Measurements from ENCODE around the gene SPATS2.

SPATS2 gene

GRCh38 chr12:49347311-49348193 is 19.7 kb upstream of the SPATS2 start:
- peak; percentile 97 to 98 for DNase-seq (ENCODE audit: low read depth in 1 of 2, low spot score in 1 of 2)
- in situ Hi-C loops (cut with HindIII; ENCODE audit: low pct_unique_long_range_greater_than_20kb, low sequenced_read_pairs): no loop called here
- TF ChIP-seq JUND (IDR thresholded peaks at IDR 0.05; ENCODE audit: low read depth): no peak

DNA sequence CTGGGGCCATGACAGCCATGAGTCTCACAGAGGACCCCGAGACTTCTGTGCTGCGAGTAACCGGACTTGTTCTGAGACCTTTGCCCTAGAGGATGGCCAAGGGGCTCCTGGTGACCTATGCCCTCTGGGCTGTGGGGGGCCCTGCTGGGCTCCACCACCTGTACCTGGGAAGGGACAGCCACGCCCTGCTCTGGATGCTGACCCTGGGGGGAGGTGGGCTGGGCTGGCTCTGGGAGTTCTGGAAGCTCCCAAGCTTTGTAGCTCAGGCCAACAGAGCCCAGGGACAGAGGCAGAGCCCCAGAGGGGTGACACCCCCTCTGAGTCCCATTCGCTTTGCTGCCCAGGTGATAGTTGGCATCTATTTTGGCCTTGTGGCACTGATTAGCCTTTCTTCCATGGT is 18.5 kb upstream of the SPATS2 start:
- TF ChIP-seq JUND (IDR thresholded peaks at IDR 0.05; ENCODE audit: low read depth): no peak
- in situ Hi-C loops (cut with HindIII; ENCODE audit: low pct_unique_long_range_greater_than_20kb, low sequenced_read_pairs): no loop called here
- DNase-seq (ENCODE audit: low read depth in 1 of 2, low spot score in 1 of 2): no peak

DNA sequence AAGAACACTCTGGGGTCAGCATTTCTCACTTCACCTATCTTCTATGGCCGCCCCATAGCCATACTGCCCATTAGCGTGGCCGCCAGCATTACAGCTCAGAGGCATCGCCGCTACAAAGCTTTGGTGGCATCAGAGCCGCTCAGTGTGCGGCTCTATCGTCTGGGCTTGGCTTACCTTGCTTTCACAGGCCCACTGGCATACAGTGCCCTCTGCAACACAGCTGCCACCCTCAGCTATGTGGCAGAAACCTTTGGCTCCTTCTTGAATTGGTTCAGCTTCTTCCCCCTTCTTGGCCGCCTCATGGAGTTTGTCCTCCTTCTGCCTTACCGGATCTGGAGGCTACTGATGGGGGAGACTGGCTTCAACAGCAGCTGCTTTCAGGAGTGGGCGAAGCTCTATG is 18.0 kb upstream of the SPATS2 start:
- in situ Hi-C loops (cut with HindIII; ENCODE audit: low pct_unique_long_range_greater_than_20kb, low sequenced_read_pairs): no loop called here
- TF ChIP-seq JUND (IDR thresholded peaks at IDR 0.05; ENCODE audit: low read depth): no peak
- DNase-seq (ENCODE audit: low read depth in 1 of 2, low spot score in 1 of 2): no peak

DNA sequence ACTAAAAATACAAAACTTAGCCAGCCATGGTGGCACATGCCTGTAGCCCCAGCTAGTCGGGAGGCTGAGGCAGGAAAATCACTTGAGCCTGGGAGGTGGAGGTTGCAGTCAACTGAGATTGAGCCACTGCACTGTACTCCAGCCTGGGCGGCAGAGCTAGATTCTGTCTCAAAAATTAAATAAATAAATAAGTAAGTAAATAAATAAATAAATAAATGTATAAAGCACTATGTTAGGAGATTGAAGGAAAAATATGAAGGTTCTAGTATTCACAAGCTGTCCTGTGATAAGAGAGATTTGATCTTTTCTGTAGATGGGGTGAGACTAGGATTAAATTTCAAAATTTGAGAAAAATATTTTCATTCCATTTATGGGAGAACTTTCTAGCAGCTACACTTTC is 14.9 kb upstream of the SPATS2 start:
- DNase-seq (ENCODE audit: low read depth in 1 of 2, low spot score in 1 of 2): no peak
- no peak for TF ChIP-seq JUND (IDR thresholded peaks at IDR 0.05; ENCODE audit: low read depth)
- in situ Hi-C loops (cut with HindIII; ENCODE audit: low pct_unique_long_range_greater_than_20kb, low sequenced_read_pairs): no loop called here

DNA sequence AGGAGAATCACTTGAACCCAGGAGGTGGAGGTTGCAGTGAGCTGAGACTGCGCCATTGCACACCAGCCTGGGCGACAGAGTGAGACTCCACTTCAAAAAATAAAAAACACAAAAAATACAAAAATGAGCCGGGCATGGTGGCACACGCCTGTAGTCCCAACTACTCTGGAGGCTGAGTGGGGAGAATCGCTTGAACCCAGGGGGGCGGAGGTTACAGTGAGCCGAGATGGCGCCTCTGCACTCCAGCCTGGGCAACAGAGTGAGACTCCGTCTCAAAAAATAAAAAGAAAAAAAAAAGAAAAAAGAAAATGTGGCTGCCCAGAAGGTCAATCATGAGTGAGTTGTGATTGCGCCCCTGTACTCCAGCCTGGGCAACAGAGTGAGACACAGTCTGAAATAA is 11.3 kb upstream of the SPATS2 start:
- TF ChIP-seq JUND (IDR thresholded peaks at IDR 0.05; ENCODE audit: low read depth): no peak
- DNase-seq (ENCODE audit: low read depth in 1 of 2, low spot score in 1 of 2): no peak
- in situ Hi-C loops (cut with HindIII; ENCODE audit: low pct_unique_long_range_greater_than_20kb, low sequenced_read_pairs): no loop called here

GRCh38 chr12:49357103-49357678 is 10.1 kb upstream of the SPATS2 start:
- in situ Hi-C loops (cut with HindIII; ENCODE audit: low pct_unique_long_range_greater_than_20kb, low sequenced_read_pairs): no loop called here
- TF ChIP-seq JUND (IDR thresholded peaks at IDR 0.05; ENCODE audit: low read depth): no peak
- peak in 1 of 2 experiments; percentile 54 for DNase-seq (ENCODE audit: low read depth in 1 of 2, low spot score in 1 of 2)

DNA sequence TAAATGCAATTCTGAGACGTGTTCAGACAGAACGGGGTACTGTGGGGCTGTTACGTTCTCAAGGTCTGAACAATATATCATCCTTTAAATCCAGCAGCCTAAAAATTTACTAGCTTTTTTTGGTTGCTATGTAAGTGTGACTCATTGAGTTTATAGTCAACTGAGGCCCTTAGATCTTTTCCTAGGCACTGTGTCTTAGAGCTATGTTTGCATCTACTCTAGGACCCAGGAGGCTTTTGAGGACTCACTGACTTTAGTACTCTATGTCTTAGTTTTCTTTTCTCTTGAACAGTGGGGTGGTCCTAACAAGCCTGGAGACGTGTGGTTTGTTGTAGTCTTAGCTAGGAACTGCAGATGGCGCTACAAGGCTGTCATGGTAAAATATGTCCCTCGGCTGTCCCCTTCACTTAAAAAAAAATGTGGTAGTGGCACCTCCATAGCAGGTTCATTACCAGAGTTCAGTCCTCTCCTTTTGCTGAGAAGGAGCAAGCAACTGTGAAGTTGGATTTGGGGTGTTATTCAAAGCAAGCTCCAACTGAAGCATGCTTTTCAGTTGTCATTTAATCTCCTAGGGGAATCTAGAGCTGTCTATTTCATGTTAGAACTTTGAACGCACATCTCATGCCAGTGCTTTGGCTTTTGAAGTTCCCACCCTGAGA is 8.7 kb upstream of the SPATS2 start:
- no peak for TF ChIP-seq JUND (IDR thresholded peaks at IDR 0.05; ENCODE audit: low read depth)
- in situ Hi-C loops (cut with HindIII; ENCODE audit: low pct_unique_long_range_greater_than_20kb, low sequenced_read_pairs): no loop called here
- DNase-seq (ENCODE audit: low read depth in 1 of 2, low spot score in 1 of 2): peak in 1 of 2 experiments; percentile 83

- in situ Hi-C loops (cut with HindIII; ENCODE audit: low pct_unique_long_range_greater_than_20kb, low sequenced_read_pairs): no loop called here
- DNase-seq (ENCODE audit: low read depth in 1 of 2, low spot score in 1 of 2): no peak
- no peak for TF ChIP-seq JUND (IDR thresholded peaks at IDR 0.05; ENCODE audit: low read depth)
These were observed 7.6 kb upstream of the SPATS2 start for GRCh38 chr12:49359671-49360070.

GRCh38 chr12:49362077-49362476 is 5.2 kb upstream of the SPATS2 start:
- no peak for DNase-seq (ENCODE audit: low read depth in 1 of 2, low spot score in 1 of 2)
- no peak for TF ChIP-seq JUND (IDR thresholded peaks at IDR 0.05; ENCODE audit: low read depth)
- in situ Hi-C loops (cut with HindIII; ENCODE audit: low pct_unique_long_range_greater_than_20kb, low sequenced_read_pairs): no loop called here

DNA sequence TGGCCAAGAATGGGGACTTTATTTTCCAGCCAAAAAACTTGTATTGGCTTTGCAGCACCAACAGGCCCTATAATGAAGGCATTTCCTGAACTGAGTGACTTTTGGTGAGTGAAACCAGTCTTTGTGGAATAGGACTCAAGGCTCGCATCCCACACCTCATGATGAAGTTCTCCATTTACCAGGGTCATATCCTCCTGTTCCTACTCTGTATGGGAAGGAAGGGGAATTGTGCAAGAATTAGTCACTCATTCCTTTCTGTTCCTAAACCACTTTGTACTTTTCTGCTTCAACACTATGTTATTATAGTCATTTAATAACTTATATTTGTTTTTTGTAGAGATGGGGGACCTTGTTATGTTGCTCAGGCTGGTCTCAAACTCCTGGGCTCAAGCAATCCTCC is 2.3 kb upstream of the SPATS2 start:
- in situ Hi-C loops (cut with HindIII; ENCODE audit: low pct_unique_long_range_greater_than_20kb, low sequenced_read_pairs): no loop called here
- no peak for TF ChIP-seq JUND (IDR thresholded peaks at IDR 0.05; ENCODE audit: low read depth)
- DNase-seq (ENCODE audit: low read depth in 1 of 2, low spot score in 1 of 2): no peak

GRCh38 chr12:49365542-49365941 is 1.7 kb upstream of the SPATS2 start:
- no peak for DNase-seq (ENCODE audit: low read depth in 1 of 2, low spot score in 1 of 2)
- in situ Hi-C loops (cut with HindIII; ENCODE audit: low pct_unique_long_range_greater_than_20kb, low sequenced_read_pairs): no loop called here
- TF ChIP-seq JUND (IDR thresholded peaks at IDR 0.05; ENCODE audit: low read depth): no peak

GRCh38 chr12:49366096-49366651 is 1.1 kb upstream of the SPATS2 start:
- TF ChIP-seq JUND (IDR thresholded peaks at IDR 0.05; ENCODE audit: low read depth): no peak
- no peak for DNase-seq (ENCODE audit: low read depth in 1 of 2, low spot score in 1 of 2)
- in situ Hi-C loops (cut with HindIII; ENCODE audit: low pct_unique_long_range_greater_than_20kb, low sequenced_read_pairs): no loop called here

All from T47D (cell line).